GM23338 (cell line): ENCODE results near the gene ZNHIT1. TPM values are rescaled to one million over a fixed set of nuclear protein-coding genes. Genes with fewer than 3 reads are reported as not detected.

Experiments used
- ATAC-seq: fragments of 200-7000 bp; cut with Tn5 transposase; 3 replicates; pipeline ENCODE4 v1.9.1; 2020
- DNase-seq: peaks from one replicate; pipeline ENCODE4 v3.0.0-alpha.2; 2015; ENCODE audit warnings: low spot score
- H2AFZ ChIP-seq: fragments of 200-600 bp; sonication (generic); 2 replicates; pipeline ENCODE4 v1.8.0; 2016; ENCODE audit warnings: antibody characterized with exemption, mild to moderate bottlenecking, moderate library complexity
- H3F3A ChIP-seq: fragments of 200-600 bp; sonication (generic); replicated peaks from 2 replicates; pipeline ENCODE4 v1.8.0; 2017; ENCODE audit warnings: antibody characterized with exemption, mixed run types, low read depth
- H3K27ac ChIP-seq: fragments of 200-600 bp; sonication (generic); 2 replicates; pipeline ENCODE4 v1.6.1; 2016; ENCODE audit warnings: low read depth
- H3K27me3 ChIP-seq: fragments of 200-600 bp; sonication (generic); 2 replicates; pipeline ENCODE4 v1.8.0; 2016; ENCODE audit warnings: mild to moderate bottlenecking, mixed run types, moderate library complexity; ENCODE audit not compliant: insufficient read depth
- H3K36me3 ChIP-seq: fragments of 200-600 bp; sonication (generic); 2 replicates; pipeline ENCODE4 v1.8.0; 2016; ENCODE audit warnings: mild to moderate bottlenecking; ENCODE audit not compliant: insufficient read depth
- H3K4me1 ChIP-seq: fragments of 200-600 bp; sonication (generic); 2 replicates; pipeline ENCODE4 v1.8.0; 2016; ENCODE audit warnings: mild to moderate bottlenecking, moderate library complexity; ENCODE audit not compliant: insufficient read depth
- H3K4me2 ChIP-seq: fragments of 200-600 bp; sonication (generic); 2 replicates; pipeline ENCODE4 v1.7.1; 2017; ENCODE audit warnings: mixed run types
- H3K4me3 ChIP-seq: fragments of 200-600 bp; sonication (generic); 2 replicates; pipeline ENCODE4 v1.6.1; 2016; ENCODE audit warnings: mixed run types
- H3K79me2 ChIP-seq: fragments of 200-600 bp; sonication (generic); replicated peaks from 2 replicates; pipeline ENCODE4 v1.8.0; 2017; ENCODE audit warnings: mild to moderate bottlenecking; ENCODE audit not compliant: insufficient read depth
- H3K9me2 ChIP-seq: fragments of 200-600 bp; sonication (generic); 2 replicates; pipeline ENCODE4 v1.8.0; 2017; ENCODE audit not compliant: insufficient read depth
- H4K20me1 ChIP-seq: fragments of 200-600 bp; sonication (generic); replicated peaks from 2 replicates; pipeline ENCODE4 v1.8.0; 2017; ENCODE audit warnings: mild to moderate bottlenecking; ENCODE audit not compliant: insufficient read depth
- H3K27ac Mint-ChIP-seq: 2 replicates; pipeline ENCODE4 v1.8.0; 2020; ENCODE audit warnings: inconsistent platforms, mild to moderate bottlenecking, moderate library complexity, mixed read lengths
- H3K27me3 Mint-ChIP-seq: 3 replicates; pipeline ENCODE4 v1.8.0; 2022; ENCODE audit warnings: low read depth, mild to moderate bottlenecking, moderate library complexity, mixed read lengths, inconsistent platforms; ENCODE audit not compliant: insufficient read depth, poor library complexity
- H3K36me3 Mint-ChIP-seq: 3 replicates; pipeline ENCODE4 v1.8.0; 2021; ENCODE audit warnings: low read depth, mild to moderate bottlenecking, inconsistent platforms, moderate library complexity, mixed read lengths
- H3K4me1 Mint-ChIP-seq: 3 replicates; pipeline ENCODE4 v1.8.0; 2020; ENCODE audit warnings: mild to moderate bottlenecking, inconsistent platforms, mixed read lengths
- H3K4me3 Mint-ChIP-seq: 3 replicates; pipeline ENCODE4 v1.8.0; 2021; ENCODE audit warnings: moderate library complexity, mild to moderate bottlenecking, inconsistent platforms, mixed read lengths
- H3K9me3 Mint-ChIP-seq: 3 replicates; pipeline ENCODE4 v1.8.0; 2020; ENCODE audit warnings: moderate library complexity, mild to moderate bottlenecking, inconsistent platforms, mixed read lengths
- CREB1 ChIP-seq: fragments of 250-450 bp; sonication (Bioruptor Pico); IDR thresholded peaks from 2 replicates; pipeline ENCODE4 v1.5.0; 2020; ENCODE audit warnings: low read depth, mild to moderate bottlenecking, moderate library complexity
- CTCF ChIP-seq, 2 experiments: fragments of 200-600 bp in 1 of 2; sonication (generic) in 1 of 2; conservative IDR thresholded peaks; 2 replicates each; pipeline versions ENCODE4 v1.5.1 to v1.6.1; 2016 to 2017; ENCODE audit warnings: antibody characterized with exemption in 2 of 2, low read depth in 2 of 2, mild to moderate bottlenecking in 2 of 2, moderate library complexity in 1 of 2
- ETS1 ChIP-seq: IDR thresholded peaks from 2 replicates; pipeline ENCODE4 v1.6.1; 2016; ENCODE audit warnings: antibody characterized with exemption
- EZH2 ChIP-seq: fragments of 200-600 bp; sonication (generic); IDR thresholded peaks from one replicate; pipeline ENCODE4 v1.8.0; 2017; ENCODE audit warnings: antibody characterized with exemption, mild to moderate bottlenecking, low read depth; ENCODE audit not compliant: unreplicated experiment
- EZH2phosphoT487 ChIP-seq: fragments of 200-600 bp; sonication (generic); IDR thresholded peaks from one replicate; pipeline ENCODE4 v1.8.1; 2018; ENCODE audit warnings: antibody characterized with exemption; ENCODE audit not compliant: unreplicated experiment
- JUNB ChIP-seq: IDR thresholded peaks from one replicate; pipeline ENCODE4 v1.6.1; 2016; ENCODE audit warnings: antibody characterized with exemption; ENCODE audit not compliant: unreplicated experiment
- NANOG ChIP-seq: IDR thresholded peaks from 2 replicates; pipeline ENCODE4 v1.6.1; 2016; ENCODE audit warnings: antibody characterized with exemption, borderline replicate concordance
- POLR2AphosphoS5 ChIP-seq: IDR thresholded peaks from 2 replicates; pipeline ENCODE4 v1.6.1; 2016; ENCODE audit warnings: antibody characterized with exemption, low read depth
- REST ChIP-seq: IDR thresholded peaks from one replicate; pipeline ENCODE4 v1.6.1; 2018; ENCODE audit warnings: antibody characterized with exemption; ENCODE audit not compliant: unreplicated experiment
- STAT1 ChIP-seq: IDR thresholded peaks from one replicate; pipeline ENCODE4 v1.6.1; 2016; ENCODE audit warnings: antibody characterized with exemption; ENCODE audit not compliant: unreplicated experiment
- ZNF114 ChIP-seq: fragments of 250-450 bp; sonication (Bioruptor Pico); IDR thresholded peaks from 2 replicates; pipeline ENCODE4 v1.5.0; 2020; ENCODE audit warnings: mild to moderate bottlenecking, moderate library complexity
- ZNF331 ChIP-seq: fragments of 250-450 bp; sonication (Bioruptor Pico); IDR thresholded peaks from 2 replicates; pipeline ENCODE4 v1.5.0; 2020; ENCODE audit warnings: low read depth, mild to moderate bottlenecking, moderate library complexity
- polyA plus RNA-seq: library from polyadenylated mRNA; unstranded; fragments of >200 nt; fragmentation: Nextera tagmentation; extraction: Ambion mirVana; gene quantifications from 2 replicates; pipeline ENCODE4 v1.2.1, GENCODE V29; 2016
- total RNA-seq: library from RNA; depleted of rRNA; stranded (reverse); fragments of >200 nt; shearing (Covaris generic); gene quantifications from 2 replicates; pipeline ENCODE4 v1.2.3, GENCODE V29; 2014

ZNHIT1 gene
- total and polyA plus RNA-seq, 2 experiments from 2014 or later = 64.6 to 113 TPM

GRCh38 chr7:101218236-101219125, 516 bp downstream of the ZNHIT1 start (continued):
- TF ChIP-seq ETS1 (no peak), CTCF (conservative IDR thresholded peaks at IDR 0.05; ENCODE audit: low read depth in 2 of 2) (no peak), POLR2AphosphoS5 (no peak), CREB1 (CRISPR knock-in tag) (no peak), STAT1 (no peak), JUNB (no peak), EZH2 (no peak), ZNF331 (CRISPR knock-in tag) (no peak)

GRCh38 chr7:101220295-101220694, 2.3 kb downstream of the ZNHIT1 start:
- Histone ChIP-seq H3K4me3 (no peak overlapping the region), H3K4me1 (peaks cover 12% of the 10 kb centered on the region), H3K4me2 (no peak overlapping the region), H2AFZ (no peak overlapping the region), H3K27ac (no peak overlapping the region), H3K27me3 (no peaks in the 10 kb centered on the region), H3K36me3 (peaks cover 10% of the 10 kb centered on the region; the same call in 1 of the 2 replicates), H3F3A (0 out of 2 replicates have a peak, but pooled peaks cover 3% of the 10 kb centered on the region), H3K9me2 (no peaks in the 10 kb centered on the region), H3K79me2 (peaks cover 32% of the 10 kb centered on the region), H4K20me1 (peaks cover 4% of the 10 kb centered on the region; the same call in 1 of the 2 replicates)
- no peaks in the 10 kb centered on the region for H3K9me3 Mint-ChIP-seq
- DNase-seq = no peak
- H3K27me3 Mint-ChIP-seq = peaks cover 16% of the 10 kb centered on the region
- H3K4me3 Mint-ChIP-seq = no peak overlapping the region
- no peak overlapping the region for H3K27ac Mint-ChIP-seq
- H3K4me1 Mint-ChIP-seq = peaks cover 24% of the 10 kb centered on the region
- ATAC-seq = no peak
- peaks cover 29% of the 10 kb centered on the region for H3K36me3 Mint-ChIP-seq
- no peak for TF ChIP-seq EZH2phosphoT487
- no peak for TF ChIP-seq ZNF114 (CRISPR knock-in tag)
- no peak for TF ChIP-seq EZH2
- TF ChIP-seq ZNF331 (CRISPR knock-in tag) = no peak
- no peak for TF ChIP-seq STAT1
- no peak for TF ChIP-seq REST
- no peak for TF ChIP-seq CTCF (conservative IDR thresholded peaks at IDR 0.05; ENCODE audit: low read depth in 2 of 2)
- no peak for TF ChIP-seq CREB1 (CRISPR knock-in tag)
- TF ChIP-seq NANOG = no peak
- TF ChIP-seq JUNB = no peak
- no peak for TF ChIP-seq ETS1
- TF ChIP-seq POLR2AphosphoS5 = no peak
